NCI-H2029 treated with DMSO at 0.1 percent for 48 hours (cell line): ENCODE measurements around the gene CRTAC1.

Experiments
- DNase-seq: peaks from one replicate; lab custom pipeline; 2025; lab: John Stamatoyannopoulos, UW

The CRTAC1 gene

GRCh38 chr10:97974526-97975525 is 55.6 kb downstream of the CRTAC1 start:
- DNase-seq, result no peak

- no peak for DNase-seq
Measured at GRCh38 chr10:97974100-97974499, 56.3 kb downstream of the CRTAC1 start.

- DNase-seq, result no peak
Measured at GRCh38 chr10:97969538-97970079, 60.8 kb downstream of the CRTAC1 start.

GRCh38 chr10:97964748-97965147 is 65.7 kb downstream of the CRTAC1 start:
- no peak for DNase-seq

GRCh38 chr10:97961945-97962344 is 68.5 kb downstream of the CRTAC1 start:
- DNase-seq, result peak; percentile 50

GRCh38 chr10:97960269-97961056 is 70.0 kb downstream of the CRTAC1 start:
- no peak for DNase-seq

- no peak for DNase-seq
Measured at GRCh38 chr10:97949462-97949861, 81.0 kb downstream of the CRTAC1 start.

GRCh38 chr10:97948822-97949221 is 81.6 kb downstream of the CRTAC1 start:
- no peak for DNase-seq

GRCh38 chr10:97944772-97945171 is 85.6 kb downstream of the CRTAC1 start:
- DNase-seq, result no peak

- DNase-seq, result no peak
Measured at GRCh38 chr10:97943294-97943693, 87.1 kb downstream of the CRTAC1 start.

- DNase-seq, result no peak
Measured at GRCh38 chr10:97940534-97940933, 89.9 kb downstream of the CRTAC1 start.

GRCh38 chr10:97939446-97939990 is 90.9 kb downstream of the CRTAC1 start:
- no peak for DNase-seq

- no peak for DNase-seq
Measured at GRCh38 chr10:97937928-97938327, 92.5 kb downstream of the CRTAC1 start.

- no peak for DNase-seq
Measured at GRCh38 chr10:97937054-97937453, 93.4 kb downstream of the CRTAC1 start.

GRCh38 chr10:97936126-97936525 is 94.3 kb downstream of the CRTAC1 start:
- DNase-seq, result no peak

- DNase-seq, result no peak
Measured at GRCh38 chr10:97932932-97933530, 97.4 kb downstream of the CRTAC1 start.

GRCh38 chr10:97931041-97931440 is 99.4 kb downstream of the CRTAC1 start:
- no peak for DNase-seq

GRCh38 chr10:97928897-97929296 is 101.5 kb downstream of the CRTAC1 start:
- no peak for DNase-seq

GRCh38 chr10:97927622-97928021 is 102.8 kb downstream of the CRTAC1 start:
- DNase-seq, result no peak

GRCh38 chr10:97926055-97926454 is 104.4 kb downstream of the CRTAC1 start:
- DNase-seq, result no peak

GRCh38 chr10:97925308-97925938 is 105.0 kb downstream of the CRTAC1 start:
- no peak for DNase-seq
